HL-60 (cell line): ENCODE results near the gene RCCD1.

Experiments
- DNase-seq, 2 experiments: peaks; one replicate each; pipeline ENCODE4 v3.0.0-alpha.2; 2010 to 2020; ENCODE audit warnings: low read depth in 1 of 2, low spot score in 1 of 2
- H3K27ac ChIP-seq: fragments of 250-450 bp; sonication (Bioruptor Pico); replicated peaks from 2 replicates; pipeline ENCODE4 v1.5.1; 2020; ENCODE audit warnings: mild to moderate bottlenecking, moderate library complexity
- H3K27me3 ChIP-seq: fragments of 250-450 bp; sonication (Bioruptor Pico); 2 replicates; pipeline ENCODE4 v1.5.1; 2021; ENCODE audit warnings: mild to moderate bottlenecking, moderate library complexity; ENCODE audit not compliant: insufficient read depth, poor library complexity, severe bottlenecking
- H3K4me3 ChIP-seq: replicated peaks from 2 replicates; pipeline ENCODE4 v1.5.1; 2011; ENCODE audit warnings: mild to moderate bottlenecking, control low read depth, low read length; ENCODE audit not compliant: insufficient read depth
- CTCF ChIP-seq: IDR thresholded peaks from one replicate; pipeline ENCODE4 v1.5.1; 2011; ENCODE audit warnings: low read length, control low read depth, inconsistent platforms; ENCODE audit not compliant: insufficient read depth
- GABPA ChIP-seq: IDR thresholded peaks from 2 replicates; pipeline ENCODE4 v1.6.1; 2012; ENCODE audit warnings: low read depth
- POLR2AphosphoS5 ChIP-seq: IDR thresholded peaks from 2 replicates; pipeline ENCODE4 v1.6.1; 2012; ENCODE audit warnings: low read depth
- REST ChIP-seq: IDR thresholded peaks from 2 replicates; pipeline ENCODE4 v1.6.1; 2012; ENCODE audit warnings: low read depth; ENCODE audit not compliant: insufficient replicate concordance
- SPI1 ChIP-seq: IDR thresholded peaks from 2 replicates; pipeline ENCODE4 v1.6.1; 2012; ENCODE audit warnings: low read depth, mild to moderate bottlenecking, borderline replicate concordance

RCCD1 gene

GRCh38 chr15:90962021-90962420 lies 7.3 kb downstream of the RCCD1 start:
- Histone ChIP-seq H3K27ac (no peak overlapping the region), H3K27me3 (no peaks in the 10 kb centered on the region), H3K4me3 (no peak overlapping the region)
- no peak for DNase-seq
- TF ChIP-seq CTCF (no peak), GABPA (no peak), POLR2AphosphoS5 (no peak), SPI1 (no peak), REST (no peak)

GRCh38 chr15:90966262-90966661 lies 11.6 kb downstream of the RCCD1 start:
- no peak overlapping the region for H3K27ac ChIP-seq
- H3K27me3 ChIP-seq, result no peaks in the 10 kb centered on the region

DNA sequence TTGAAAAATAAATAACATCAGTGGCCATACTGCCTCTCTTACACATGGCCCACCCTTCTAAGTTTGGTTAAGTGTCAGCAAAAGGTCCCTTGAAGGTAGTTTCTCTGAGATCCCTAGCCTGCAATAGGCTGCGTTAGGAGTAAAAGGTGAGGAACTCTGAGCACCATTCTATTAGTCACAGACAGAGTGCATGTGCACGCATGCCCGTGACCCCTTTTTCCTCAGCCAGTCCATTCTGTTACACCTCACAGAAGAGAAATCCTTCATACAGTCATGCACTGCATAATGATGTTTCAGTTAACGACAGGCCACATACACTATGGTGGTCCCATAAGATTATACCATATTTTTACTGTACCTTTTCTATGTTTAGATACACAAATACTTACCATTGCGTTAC lies 12.5 kb downstream of the RCCD1 start:
- no peak for DNase-seq
- Histone ChIP-seq H3K4me3 (no peak overlapping the region), H3K27ac (no peak overlapping the region), H3K27me3 (no peaks in the 10 kb centered on the region)
- TF ChIP-seq SPI1 (no peak), REST (no peak), GABPA (no peak), CTCF (no peak), POLR2AphosphoS5 (no peak)

More at GRCh38 chr15:90966262-90966661, 11.6 kb downstream of the RCCD1 start:
- TF ChIP-seq POLR2AphosphoS5, result peak; percentile 13; the same call in 1 of the 2 replicates
- no peak for TF ChIP-seq SPI1
- DNase-seq, result no peak
- no peak overlapping the region for H3K4me3 ChIP-seq

DNA sequence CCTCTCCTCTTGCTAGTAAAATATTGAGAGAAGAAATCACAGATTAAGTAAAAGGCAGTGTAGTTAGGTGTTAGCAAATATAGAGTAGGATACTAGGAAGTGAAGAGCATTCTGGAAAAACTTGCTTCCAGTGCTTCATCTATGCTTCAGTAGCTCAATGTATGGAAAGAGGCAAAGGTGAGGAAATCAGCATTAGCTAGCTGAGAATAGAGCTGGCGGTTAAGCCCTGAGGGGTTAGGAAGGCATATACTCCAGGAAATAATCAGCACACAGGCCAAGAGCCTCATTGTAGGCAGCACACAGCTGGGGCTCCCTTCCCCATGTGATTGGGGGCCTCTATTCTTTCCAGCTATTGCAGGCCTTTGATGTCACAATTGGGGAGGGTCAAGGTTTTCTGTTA lies 13.8 kb downstream of the RCCD1 start:
- DNase-seq, result no peak
- no peak overlapping the region for H3K27ac ChIP-seq
- TF ChIP-seq CTCF (no peak), POLR2AphosphoS5 (no peak), REST (no peak), SPI1 (no peak), GABPA (no peak)
- H3K4me3 ChIP-seq, result no peak overlapping the region
- no peaks in the 10 kb centered on the region for H3K27me3 ChIP-seq
